Measurements from ENCODE around the gene TNFRSF14. TPM values are rescaled to one million over a fixed set of nuclear protein-coding genes. Genes with fewer than 3 reads are reported as not detected.
A peak's percentile ranks its signal among the peaks of the same experiment; 100 is the strongest.

TNFRSF14 gene
- total RNA-seq, 1 experiment from 2014 or later, result 1.5 TPM

GRCh38 chr1:2556678-2557481 is 709 bp downstream of the TNFRSF14 start:
- no TSS peak for BruUV-seq (replicated peaks)
- Histone ChIP-seq H3K27me3 (replicated peaks; ENCODE audit: control insufficient read depth, insufficient read depth, low read length) (no peaks in the 10 kb centered on the region), H3K36me3 (ENCODE audit: control insufficient read depth, insufficient read depth, low read length) (no peaks in the 10 kb centered on the region), H3K4me1 (no peaks in the 10 kb centered on the region), H3K4me3 (ENCODE audit: low read depth, low read length) (peak overlapping the region; percentile 2), H3K9me3 (no peaks in the 10 kb centered on the region)
- POLR2A ChIA-PET, result no interaction called here
- DNase-seq, result peak in 1 of 2 experiments; percentile 33
- Mint-ChIP-seq H3K36me3 (ENCODE audit: insufficient read depth, unreplicated experiment) (no peaks in the 10 kb centered on the region), H3K9me3 (ENCODE audit: unreplicated experiment) (no peaks in the 10 kb centered on the region), H3K27me3 (ENCODE audit: insufficient read depth, unreplicated experiment) (peaks cover 2% of the 10 kb centered on the region), H3K4me3 (ENCODE audit: unreplicated experiment) (peak overlapping the region; percentile 75), H3K4me1 (ENCODE audit: low read depth, unreplicated experiment) (no peaks in the 10 kb centered on the region), H3K27ac (ENCODE audit: unreplicated experiment) (peak overlapping the region; percentile 53)
- intact Hi-C loops (cut with micrococcal nuclease; ENCODE audit: unreplicated experiment), result no loop called here
- TF ChIP-seq CTCF (IDR thresholded peaks at IDR 0.05; ENCODE audit: insufficient read depth in 1 of 2, low read depth in 1 of 2, low read length in 1 of 2, severe bottlenecking in 1 of 2, unreplicated experiment in 1 of 2), result no peak
- CTCF ChIA-PET, result no interaction called here

GRCh38 chr1:2557482-2558400 is 1.6 kb downstream of the TNFRSF14 start:
- Histone ChIP-seq H3K9me3 (no peaks in the 10 kb centered on the region), H3K36me3 (ENCODE audit: control insufficient read depth, insufficient read depth, low read length) (no peaks in the 10 kb centered on the region), H3K4me3 (ENCODE audit: low read depth, low read length) (no peak overlapping the region), H3K4me1 (no peaks in the 10 kb centered on the region), H3K27me3 (replicated peaks; ENCODE audit: control insufficient read depth, insufficient read depth, low read length) (no peaks in the 10 kb centered on the region)
- TF ChIP-seq CTCF (IDR thresholded peaks at IDR 0.05; ENCODE audit: insufficient read depth in 1 of 2, low read depth in 1 of 2, low read length in 1 of 2, severe bottlenecking in 1 of 2, unreplicated experiment in 1 of 2), result no peak
- no peak for DNase-seq
- Mint-ChIP-seq H3K36me3 (ENCODE audit: insufficient read depth, unreplicated experiment) (no peaks in the 10 kb centered on the region), H3K9me3 (ENCODE audit: unreplicated experiment) (no peaks in the 10 kb centered on the region), H3K27ac (ENCODE audit: unreplicated experiment) (no peak overlapping the region), H3K4me1 (ENCODE audit: low read depth, unreplicated experiment) (no peaks in the 10 kb centered on the region), H3K27me3 (ENCODE audit: insufficient read depth, unreplicated experiment) (peaks cover 2% of the 10 kb centered on the region), H3K4me3 (ENCODE audit: unreplicated experiment) (no peak overlapping the region)
- ChIA-PET POLR2A (no interaction called here), CTCF (interaction anchor here (0.5 kb wide), 1 partner anchor 13 kb away, joined by 3 read pairs; no protein-coding TSS in a partner anchor)
- intact Hi-C loops (cut with micrococcal nuclease; ENCODE audit: unreplicated experiment), result no loop called here
- BruUV-seq (replicated peaks), result no TSS peak

DNA sequence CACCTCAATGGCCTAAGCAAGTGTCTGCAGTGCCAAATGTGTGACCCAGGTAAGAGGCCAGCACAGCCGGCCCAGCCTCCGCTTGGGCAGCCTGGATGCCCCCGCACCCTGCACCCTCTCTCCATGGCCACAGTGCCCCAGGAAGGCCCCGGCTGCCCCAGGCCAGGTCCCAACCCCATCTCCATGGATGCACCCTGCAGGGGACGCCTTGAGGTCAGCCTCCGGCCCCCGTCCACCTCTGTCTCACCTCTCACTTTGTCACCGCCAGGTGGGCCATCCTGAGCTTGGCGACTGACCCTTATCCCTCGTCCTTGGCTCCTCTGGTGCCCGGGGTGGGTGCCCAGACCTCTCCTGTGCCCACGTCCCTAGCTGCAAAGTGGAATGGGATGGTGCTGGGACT is 2.2 kb downstream of the TNFRSF14 start:
- TF ChIP-seq CTCF (IDR thresholded peaks at IDR 0.05; ENCODE audit: insufficient read depth in 1 of 2, low read depth in 1 of 2, low read length in 1 of 2, severe bottlenecking in 1 of 2, unreplicated experiment in 1 of 2), result no peak
- no peaks in the 10 kb centered on the region for H3K36me3 Mint-ChIP-seq (ENCODE audit: insufficient read depth, unreplicated experiment)
- POLR2A ChIA-PET, result no interaction called here
- no peak overlapping the region for H3K4me3 ChIP-seq (ENCODE audit: low read depth, low read length)
- no peak overlapping the region for H3K4me3 Mint-ChIP-seq (ENCODE audit: unreplicated experiment)
- H3K36me3 ChIP-seq (ENCODE audit: control insufficient read depth, insufficient read depth, low read length), result no peaks in the 10 kb centered on the region
- H3K9me3 ChIP-seq, result no peaks in the 10 kb centered on the region
- CTCF ChIA-PET, result no interaction called here
- no peaks in the 10 kb centered on the region for H3K4me1 ChIP-seq
- no peak overlapping the region for H3K27ac Mint-ChIP-seq (ENCODE audit: unreplicated experiment)
- no peaks in the 10 kb centered on the region for H3K27me3 ChIP-seq (replicated peaks; ENCODE audit: control insufficient read depth, insufficient read depth, low read length)
- no TSS peak for BruUV-seq (replicated peaks)
- no peaks in the 10 kb centered on the region for H3K9me3 Mint-ChIP-seq (ENCODE audit: unreplicated experiment)
- intact Hi-C loops (cut with micrococcal nuclease; ENCODE audit: unreplicated experiment), result no loop called here
- no peaks in the 10 kb centered on the region for H3K4me1 Mint-ChIP-seq (ENCODE audit: low read depth, unreplicated experiment)
- no peak for DNase-seq
- H3K27me3 Mint-ChIP-seq (ENCODE audit: insufficient read depth, unreplicated experiment), result peaks cover 2% of the 10 kb centered on the region

Data from Caco-2 (cell line).